22Rv1 (cell line): ENCODE measurements around the gene TSPAN33.

Experiments used
- ZFX ChIP-seq: fragments of 450-650 bp; IDR thresholded peaks from 2 replicates; pipeline ENCODE4 v1.6.1; 2017; ENCODE audit warnings: antibody characterized with exemption, borderline replicate concordance
- TF ChIP-seq, protein P1 (sequence below): fragments of 450-650 bp; IDR thresholded peaks from 2 replicates; pipeline ENCODE4 v1.5.1; 2017; ENCODE audit warnings: mild to moderate bottlenecking

DNA sequence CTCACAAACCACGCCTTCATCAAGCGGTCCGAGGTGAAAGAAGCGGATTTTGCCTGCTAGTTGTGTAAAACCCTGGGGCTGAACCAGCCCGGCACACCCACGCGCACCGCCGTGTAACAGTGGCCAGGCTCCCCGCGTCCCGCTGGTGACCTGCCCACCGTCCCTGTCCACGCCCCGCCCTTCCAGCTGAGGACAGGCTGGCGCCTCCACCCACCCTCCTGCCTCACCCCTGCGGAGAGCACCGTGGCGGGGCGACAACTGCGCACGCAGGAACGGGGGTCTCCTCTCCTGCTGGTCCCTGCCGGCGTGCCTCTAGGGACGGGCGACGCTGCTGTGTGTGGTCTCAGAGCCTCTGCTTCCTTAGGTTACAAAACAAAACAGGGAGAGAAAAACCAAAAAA, 16.9 kb upstream of the TSPAN33 start:
- TF ChIP-seq, protein P1, sequence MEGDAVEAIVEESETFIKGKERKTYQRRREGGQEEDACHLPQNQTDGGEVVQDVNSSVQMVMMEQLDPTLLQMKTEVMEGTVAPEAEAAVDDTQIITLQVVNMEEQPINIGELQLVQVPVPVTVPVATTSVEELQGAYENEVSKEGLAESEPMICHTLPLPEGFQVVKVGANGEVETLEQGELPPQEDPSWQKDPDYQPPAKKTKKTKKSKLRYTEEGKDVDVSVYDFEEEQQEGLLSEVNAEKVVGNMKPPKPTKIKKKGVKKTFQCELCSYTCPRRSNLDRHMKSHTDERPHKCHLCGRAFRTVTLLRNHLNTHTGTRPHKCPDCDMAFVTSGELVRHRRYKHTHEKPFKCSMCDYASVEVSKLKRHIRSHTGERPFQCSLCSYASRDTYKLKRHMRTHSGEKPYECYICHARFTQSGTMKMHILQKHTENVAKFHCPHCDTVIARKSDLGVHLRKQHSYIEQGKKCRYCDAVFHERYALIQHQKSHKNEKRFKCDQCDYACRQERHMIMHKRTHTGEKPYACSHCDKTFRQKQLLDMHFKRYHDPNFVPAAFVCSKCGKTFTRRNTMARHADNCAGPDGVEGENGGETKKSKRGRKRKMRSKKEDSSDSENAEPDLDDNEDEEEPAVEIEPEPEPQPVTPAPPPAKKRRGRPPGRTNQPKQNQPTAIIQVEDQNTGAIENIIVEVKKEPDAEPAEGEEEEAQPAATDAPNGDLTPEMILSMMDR, result no peak
- no peak for TF ChIP-seq ZFX
